ENCODE data around the gene MYL12B.
A peak's percentile ranks its signal among the peaks of the same experiment; 100 is the strongest.
"Not testable (repeated sequence)": the region's sequence is repeated elsewhere in the genome, so short reads cannot be mapped to it uniquely, and the experiment has no call there.

The MYL12B gene

DNA sequence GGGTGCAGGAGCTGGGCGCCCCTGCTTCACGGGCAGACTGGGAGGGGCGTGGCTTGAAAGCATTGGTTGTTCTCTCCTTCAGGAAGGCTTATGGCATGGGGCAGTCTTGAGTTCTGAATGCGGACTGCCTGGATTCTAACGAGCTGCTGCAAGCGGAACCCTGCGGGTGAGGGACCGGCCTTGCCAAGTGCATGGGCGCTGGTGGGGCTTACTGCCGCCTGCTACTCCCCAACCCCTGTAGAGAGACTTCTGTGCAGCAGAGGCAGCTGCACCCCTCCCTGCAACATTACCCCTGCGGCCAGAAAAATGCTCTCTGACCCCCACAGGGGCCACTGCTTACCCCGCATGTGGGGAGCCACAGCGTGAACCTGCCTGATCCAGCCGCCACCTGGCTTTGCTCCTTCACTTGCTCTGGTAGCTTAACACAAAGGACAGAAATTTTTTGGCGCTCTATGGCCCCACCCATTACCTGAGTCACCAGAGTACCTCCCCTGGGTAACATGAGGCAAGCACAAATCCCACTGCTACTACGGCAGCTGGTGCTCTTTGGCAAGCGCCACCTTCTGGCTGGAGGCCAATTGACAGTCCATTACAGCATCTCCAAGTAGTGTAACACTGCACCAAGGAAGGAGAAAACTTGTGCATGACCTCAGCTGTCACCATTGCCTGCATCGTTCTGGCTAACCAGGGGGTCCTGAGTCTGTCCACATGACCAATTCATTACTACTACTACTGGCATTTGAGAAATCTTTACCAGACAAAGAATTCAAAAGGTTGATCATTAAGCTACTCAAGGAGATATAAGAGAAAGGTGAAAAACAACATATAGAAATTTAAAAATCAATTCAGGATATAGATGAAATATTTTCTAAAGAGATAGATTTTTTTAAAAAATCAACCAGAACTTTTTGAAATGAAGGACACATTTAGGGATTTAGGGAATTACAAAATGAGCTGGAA is 35.4 kb downstream of the MYL12B start:
- peak; percentile 90 for DNase-seq (ENCODE audit: low spot score)

DNA sequence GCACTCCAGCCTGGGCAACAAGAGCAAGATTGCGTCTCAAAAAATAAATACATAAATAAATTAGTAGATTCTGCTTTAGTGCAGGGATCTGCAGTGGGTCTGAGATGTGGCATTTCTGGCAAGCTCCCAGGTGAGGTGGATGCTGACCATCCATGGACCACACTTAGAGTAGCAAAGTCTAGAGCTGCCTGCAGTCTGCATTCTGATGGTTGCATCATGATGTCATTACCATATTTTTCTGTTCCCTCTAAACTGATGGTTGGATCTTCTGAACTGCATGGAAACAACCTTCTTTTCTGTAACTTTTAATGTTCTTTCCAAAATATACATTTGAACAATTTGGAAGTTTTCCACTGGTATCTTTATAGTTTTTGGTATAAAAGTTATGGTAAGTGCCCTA is 42.9 kb downstream of the MYL12B start:
- DNase-seq (ENCODE audit: low spot score) = no peak

DNA sequence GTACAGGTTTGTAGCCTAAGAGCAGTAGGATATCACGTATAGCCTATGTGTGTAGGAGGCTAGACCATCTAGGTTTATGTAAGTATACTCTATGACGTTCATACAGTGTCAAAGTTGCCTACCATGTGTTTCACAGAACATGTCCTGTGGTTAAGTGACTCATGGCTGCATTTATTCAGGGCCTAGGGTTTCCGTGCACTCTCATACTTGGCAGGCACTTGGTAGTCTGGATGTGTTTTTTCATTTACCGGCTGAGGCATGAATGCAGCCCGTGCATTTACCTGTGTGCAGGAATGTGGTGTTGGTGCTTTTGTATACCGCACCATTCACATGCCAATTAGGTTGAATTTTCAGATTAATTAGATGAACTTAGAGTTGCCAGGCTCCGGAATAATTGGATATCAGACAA is 43.4 kb downstream of the MYL12B start:
- no peak for DNase-seq (ENCODE audit: low spot score)

DNA sequence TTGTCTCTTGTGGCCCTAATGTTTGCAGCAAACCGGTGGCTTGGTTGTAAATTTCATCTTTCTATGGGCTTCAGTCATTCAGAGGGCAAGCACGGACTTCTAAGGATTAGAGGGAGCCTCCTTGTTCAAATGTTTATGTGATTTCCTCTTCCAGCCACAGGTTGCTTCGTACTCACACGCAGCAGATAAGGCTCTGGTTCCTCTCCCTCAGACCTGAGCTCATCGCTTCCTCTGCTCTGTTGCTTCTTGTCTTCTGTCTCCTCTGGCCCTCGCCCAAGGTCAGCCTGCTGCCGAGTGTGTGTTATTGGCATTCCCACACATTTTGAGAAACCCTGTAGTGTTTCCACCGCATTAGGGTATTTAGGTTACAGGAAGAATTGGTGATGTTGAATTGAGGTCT is 44.0 kb downstream of the MYL12B start:
- no peak for DNase-seq (ENCODE audit: low spot score)

DNA sequence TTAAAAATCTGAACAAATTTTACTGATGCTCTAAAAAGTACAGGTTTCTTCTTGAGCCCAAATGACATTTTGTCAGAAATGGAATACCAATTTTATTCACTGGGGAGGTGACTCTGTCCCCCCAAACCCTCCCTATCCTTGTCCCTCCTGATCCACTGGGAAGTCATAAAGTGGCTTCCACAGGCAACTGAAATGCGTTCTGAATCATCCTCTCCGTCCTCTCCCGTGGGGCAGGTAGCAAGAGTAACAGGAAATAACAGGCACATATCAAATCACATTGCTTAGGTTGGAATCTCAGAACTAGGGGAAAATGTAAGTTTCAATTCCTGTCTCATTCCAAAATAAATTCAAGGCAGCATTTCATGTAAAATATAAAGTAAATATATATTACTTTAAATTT is 44.5 kb downstream of the MYL12B start:
- no peak for DNase-seq (ENCODE audit: low spot score)

DNA sequence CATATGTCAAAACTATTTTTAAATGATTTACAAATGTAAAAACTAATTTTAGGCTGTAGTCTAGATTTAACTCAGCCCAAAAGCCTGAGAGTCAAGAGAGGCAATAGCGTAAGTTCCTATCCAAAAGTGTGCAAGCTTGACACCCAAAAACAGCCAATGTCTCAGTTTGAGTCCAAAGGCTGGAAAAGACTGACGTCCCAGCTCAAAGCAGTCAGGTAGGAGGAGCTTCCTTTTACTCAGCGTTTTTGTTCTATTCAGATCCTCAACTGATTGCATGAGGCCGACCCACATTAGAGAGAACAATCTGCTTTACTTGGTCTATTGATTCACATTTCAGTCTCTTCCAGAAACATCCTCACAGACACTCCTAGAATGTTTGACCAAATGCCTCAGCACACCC is 51.8 kb downstream of the MYL12B start:
- DNase-seq (ENCODE audit: low spot score) = no peak

DNA sequence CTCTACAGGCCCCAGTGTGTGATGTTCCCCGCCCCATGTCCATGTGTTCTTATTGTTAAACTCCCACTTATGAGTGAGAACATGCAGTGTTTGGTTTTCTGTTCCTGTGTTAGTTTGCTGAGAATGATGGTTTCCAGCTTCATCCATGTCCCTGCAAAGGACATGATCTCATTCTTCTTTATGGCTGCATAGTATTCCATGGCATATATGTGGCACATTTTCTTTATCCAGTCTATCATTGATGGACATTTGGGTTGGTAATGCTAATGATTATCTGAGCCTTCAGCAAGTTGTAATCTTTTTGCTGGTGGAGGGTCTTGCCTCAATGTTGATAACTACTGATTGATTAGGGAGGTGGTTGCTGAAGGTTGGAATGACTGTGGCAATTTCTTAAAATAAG is 53.4 kb downstream of the MYL12B start:
- DNase-seq (ENCODE audit: low spot score) = not testable (repeated sequence)

DNA sequence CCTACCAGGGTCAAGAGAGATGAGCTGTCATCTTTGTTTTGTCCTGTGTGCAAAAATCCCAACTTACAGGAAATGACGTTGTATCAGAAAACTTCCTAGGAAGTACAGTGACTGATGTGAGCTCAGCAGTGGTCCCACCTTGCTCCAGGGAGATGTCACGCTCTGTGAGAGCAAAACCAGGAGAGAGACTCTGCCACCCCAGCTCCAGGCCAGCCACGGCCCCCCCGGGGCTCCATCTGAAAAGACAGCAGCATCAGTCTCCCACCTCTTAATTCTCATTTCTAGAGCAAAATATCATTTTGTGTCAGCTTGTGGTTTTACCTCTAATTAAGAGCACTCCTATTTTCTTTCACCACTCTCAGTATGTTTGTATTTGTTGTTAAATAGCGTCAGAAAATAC is 57.5 kb downstream of the MYL12B start:
- DNase-seq (ENCODE audit: low spot score) = no peak

DNA sequence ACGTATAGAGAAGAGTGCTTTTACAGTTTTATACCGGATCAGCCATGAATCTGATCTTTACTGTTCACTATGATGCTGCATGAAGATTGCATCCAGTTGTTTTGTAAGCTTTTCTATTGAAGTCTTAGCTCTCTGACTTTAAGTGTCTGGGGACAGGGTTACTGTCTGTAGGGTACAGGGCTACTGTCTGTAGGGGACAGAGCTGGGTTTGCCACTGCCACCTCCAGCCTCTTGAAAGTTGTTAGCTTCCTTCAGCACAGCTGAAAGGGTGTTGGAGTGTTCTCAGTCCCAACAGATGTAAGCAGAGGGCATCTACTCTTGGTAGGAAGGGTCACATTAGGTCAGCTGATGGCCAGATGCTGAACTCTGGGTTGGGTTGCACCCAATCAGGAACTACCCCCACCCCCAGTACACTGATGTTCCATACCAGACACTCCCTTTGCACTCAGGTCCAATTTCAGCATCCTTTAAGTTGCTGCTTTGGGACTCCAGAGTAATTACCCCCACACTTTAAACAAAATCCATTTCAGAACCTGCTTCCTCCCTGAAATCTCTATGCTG is 58.0 kb downstream of the MYL12B start:
- DNase-seq (ENCODE audit: low spot score) = no peak

DNA sequence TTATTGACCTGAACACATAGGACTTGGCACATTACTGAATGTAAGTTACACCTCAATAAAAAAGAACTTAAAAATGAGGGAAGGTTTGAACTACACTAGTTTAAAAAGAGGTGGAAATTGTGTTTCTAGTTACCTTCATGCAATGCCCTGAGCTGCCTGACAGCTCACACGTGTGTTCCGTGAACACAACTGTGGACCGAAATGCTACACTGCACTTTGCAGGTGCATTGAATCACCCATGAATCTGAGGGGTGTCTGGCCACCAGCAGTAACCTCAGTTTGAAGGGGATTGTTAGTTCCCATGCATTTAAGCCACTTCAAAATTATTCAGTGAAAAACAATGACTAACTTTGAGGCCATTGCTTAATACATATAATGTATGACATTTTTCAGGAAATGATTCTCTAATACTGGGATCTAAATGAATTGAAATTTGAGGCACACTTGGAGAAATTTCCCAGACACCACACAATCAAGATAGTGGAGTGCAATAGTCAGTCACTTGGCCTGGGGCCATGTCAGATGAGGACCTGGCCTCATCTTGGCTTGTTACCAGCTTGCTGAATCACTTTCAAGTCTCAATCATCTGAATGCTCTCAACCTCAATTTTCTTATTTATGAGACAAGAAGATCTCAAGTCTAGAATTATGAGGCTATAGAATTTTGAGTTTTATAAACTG is 59.3 kb downstream of the MYL12B start:
- peak; percentile 47 for DNase-seq (ENCODE audit: low spot score)

DNA sequence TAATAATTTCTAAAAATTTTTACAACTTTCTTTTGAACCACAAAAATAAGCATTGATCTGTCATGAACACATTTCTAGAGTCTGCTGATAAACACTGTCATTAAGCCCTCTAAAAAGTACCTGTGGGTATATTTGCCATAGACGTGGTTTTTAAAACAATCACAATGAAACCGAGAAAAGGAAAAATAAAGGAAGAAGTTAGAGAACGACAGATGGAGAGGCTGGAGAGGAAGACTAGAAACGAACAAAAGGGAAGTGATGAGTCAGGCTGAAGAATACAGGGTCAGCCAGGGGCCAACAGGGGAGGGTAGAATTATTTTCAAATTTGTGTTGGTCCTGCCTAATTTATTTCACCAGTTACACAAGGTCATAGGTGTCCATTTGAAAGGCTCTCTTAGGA is 62.0 kb downstream of the MYL12B start:
- DNase-seq (ENCODE audit: low spot score) = no peak
